ELF-1 (cell line): ENCODE results near the gene DPP6.
"Not testable (repeated sequence)": the region's sequence is repeated elsewhere in the genome, so short reads cannot be mapped to it uniquely, and the experiment has no call there.

Experiments used
- DNase-seq: peaks from one replicate; pipeline ENCODE4 v3.0.0-alpha.2; 2016; ENCODE audit warnings: low read depth, low spot score

The DPP6 gene

GRCh38 chr7:154907651-154908620, 855.7 kb downstream of the DPP6 start:
- DNase-seq, result no peak

- DNase-seq, result no peak
Observed at GRCh38 chr7:154909241-154910105, 857.3 kb downstream of the DPP6 start.

GRCh38 chr7:154910125-154910524, 857.9 kb downstream of the DPP6 start:
- no peak for DNase-seq

GRCh38 chr7:154910977-154911376, 858.8 kb downstream of the DPP6 start:
- no peak for DNase-seq

- DNase-seq, result no peak
Observed at GRCh38 chr7:154911411-154911810, 859.2 kb downstream of the DPP6 start.

GRCh38 chr7:154911862-154912455, 859.8 kb downstream of the DPP6 start:
- no peak for DNase-seq

- no peak for DNase-seq
Observed at GRCh38 chr7:154912871-154913637, 860.9 kb downstream of the DPP6 start.

- DNase-seq, result peak; percentile 90
Observed at GRCh38 chr7:154913638-154914307, 861.6 kb downstream of the DPP6 start.

- peak; percentile 30 for DNase-seq
Observed at GRCh38 chr7:154914308-154914995, 862.3 kb downstream of the DPP6 start.

- DNase-seq, result no peak
Observed at GRCh38 chr7:154914996-154915380, 862.8 kb downstream of the DPP6 start.

GRCh38 chr7:154915600-154915999, 863.4 kb downstream of the DPP6 start:
- no peak for DNase-seq

- no peak for DNase-seq
Observed at GRCh38 chr7:154916381-154916780, 864.2 kb downstream of the DPP6 start.

- no peak for DNase-seq
Observed at GRCh38 chr7:154916856-154917807, 864.9 kb downstream of the DPP6 start.

- peak; percentile 48 for DNase-seq
Observed at GRCh38 chr7:154917808-154918160, 865.6 kb downstream of the DPP6 start.

- no peak for DNase-seq
Observed at GRCh38 chr7:154918266-154918665, 866.1 kb downstream of the DPP6 start.

- peak; percentile 21 for DNase-seq
Observed at GRCh38 chr7:154918741-154919140, 866.5 kb downstream of the DPP6 start.

GRCh38 chr7:154919344-154920225, 867.4 kb downstream of the DPP6 start:
- peak; percentile 9 for DNase-seq

- DNase-seq, result not testable (repeated sequence)
Observed at GRCh38 chr7:154922472-154922871, 870.3 kb downstream of the DPP6 start.
